PFSK-1 (cell line): Measurements from ENCODE around the gene HIP1.

Experiments
- POLR2AphosphoS5 ChIP-seq: IDR thresholded peaks from 2 replicates; pipeline ENCODE4 v1.6.1; 2012; ENCODE audit warnings: low read depth, mild to moderate bottlenecking, control low read depth, low read length, moderate library complexity
- TF ChIP-seq, protein P1 (sequence below), 2 experiments: IDR thresholded peaks; 2 replicates each; pipeline versions ENCODE4 v1.6.1 to v1.8.0; 2011 to 2012; ENCODE audit warnings: low read depth in 2 of 2, low read length in 2 of 2, control low read depth in 1 of 2, inconsistent platforms in 1 of 2, mild to moderate bottlenecking in 1 of 2, moderate library complexity in 1 of 2; ENCODE audit not compliant: insufficient read depth in 1 of 2

DNA sequence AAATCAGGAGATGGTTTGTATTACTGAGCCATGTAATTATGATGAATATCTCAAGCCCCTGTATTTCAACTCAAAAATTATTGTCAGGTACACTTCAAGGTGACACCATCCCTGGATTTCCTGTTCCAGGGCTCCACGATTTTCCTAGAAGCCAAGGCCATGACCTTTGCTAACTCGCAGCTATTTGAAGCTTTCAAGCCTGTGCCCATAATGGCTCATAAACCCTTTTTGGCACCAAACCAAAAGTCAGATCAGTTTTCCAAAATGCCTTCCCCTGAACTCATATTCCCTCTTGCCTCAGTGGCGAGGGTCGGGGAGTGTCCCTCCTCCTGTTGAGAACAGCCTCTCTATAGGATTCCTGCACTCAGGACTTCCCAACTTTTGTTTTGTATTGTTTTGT is 70.8 kb downstream of the HIP1 start:
- TF ChIP-seq POLR2AphosphoS5: no peak
- TF ChIP-seq, protein P1, sequence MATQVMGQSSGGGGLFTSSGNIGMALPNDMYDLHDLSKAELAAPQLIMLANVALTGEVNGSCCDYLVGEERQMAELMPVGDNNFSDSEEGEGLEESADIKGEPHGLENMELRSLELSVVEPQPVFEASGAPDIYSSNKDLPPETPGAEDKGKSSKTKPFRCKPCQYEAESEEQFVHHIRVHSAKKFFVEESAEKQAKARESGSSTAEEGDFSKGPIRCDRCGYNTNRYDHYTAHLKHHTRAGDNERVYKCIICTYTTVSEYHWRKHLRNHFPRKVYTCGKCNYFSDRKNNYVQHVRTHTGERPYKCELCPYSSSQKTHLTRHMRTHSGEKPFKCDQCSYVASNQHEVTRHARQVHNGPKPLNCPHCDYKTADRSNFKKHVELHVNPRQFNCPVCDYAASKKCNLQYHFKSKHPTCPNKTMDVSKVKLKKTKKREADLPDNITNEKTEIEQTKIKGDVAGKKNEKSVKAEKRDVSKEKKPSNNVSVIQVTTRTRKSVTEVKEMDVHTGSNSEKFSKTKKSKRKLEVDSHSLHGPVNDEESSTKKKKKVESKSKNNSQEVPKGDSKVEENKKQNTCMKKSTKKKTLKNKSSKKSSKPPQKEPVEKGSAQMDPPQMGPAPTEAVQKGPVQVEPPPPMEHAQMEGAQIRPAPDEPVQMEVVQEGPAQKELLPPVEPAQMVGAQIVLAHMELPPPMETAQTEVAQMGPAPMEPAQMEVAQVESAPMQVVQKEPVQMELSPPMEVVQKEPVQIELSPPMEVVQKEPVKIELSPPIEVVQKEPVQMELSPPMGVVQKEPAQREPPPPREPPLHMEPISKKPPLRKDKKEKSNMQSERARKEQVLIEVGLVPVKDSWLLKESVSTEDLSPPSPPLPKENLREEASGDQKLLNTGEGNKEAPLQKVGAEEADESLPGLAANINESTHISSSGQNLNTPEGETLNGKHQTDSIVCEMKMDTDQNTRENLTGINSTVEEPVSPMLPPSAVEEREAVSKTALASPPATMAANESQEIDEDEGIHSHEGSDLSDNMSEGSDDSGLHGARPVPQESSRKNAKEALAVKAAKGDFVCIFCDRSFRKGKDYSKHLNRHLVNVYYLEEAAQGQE (IDR thresholded peaks at IDR 0.05; ENCODE audit: insufficient read depth in 1 of 2, low read depth in 2 of 2, low read length in 2 of 2): no peak
